ENCODE measurements around the gene WFS1. TPM values are rescaled to one million over a fixed set of nuclear protein-coding genes. Genes with fewer than 3 reads are reported as not detected.

WFS1 gene
- total and polyA plus RNA-seq, 5 donors from 2014 or later = 2.5 to 4.2 (median 3.8) TPM

- no peak for ATAC-seq (ENCODE audit: low read depth in 2 of 2)
- peaks cover 7% of the 10 kb centered on the region for H3K27me3 Mint-ChIP-seq
- H3K36me3 Mint-ChIP-seq = peaks cover 25% of the 10 kb centered on the region
- H3K27ac Mint-ChIP-seq = no peak overlapping the region
- no peak overlapping the region for H3K4me3 Mint-ChIP-seq
- Histone ChIP-seq H3K27ac (ENCODE audit: insufficient read depth, low read length, poor library complexity, severe bottlenecking) (no peak overlapping the region), H3K27me3 (ENCODE audit: control insufficient read depth, insufficient read depth, low read length) (no peaks in the 10 kb centered on the region), H3K36me3 (ENCODE audit: control insufficient read depth, insufficient read depth, low read length) (no peaks in the 10 kb centered on the region), H3K4me1 (ENCODE audit: control insufficient read depth, insufficient read depth, low read length, poor library complexity, severe bottlenecking) (no peaks in the 10 kb centered on the region), H3K9me3 (ENCODE audit: control insufficient read depth in 2 of 2, low read length in 2 of 2) (no peaks in the 10 kb centered on the region), H3K4me3 (ENCODE audit: low read depth, low read length) (no peak overlapping the region)
- peaks cover 0 to 1% (median 0%) of the 10 kb centered on the region in 7 donors for H3K9me3 Mint-ChIP-seq
- no peak for DNase-seq
- H3K4me1 Mint-ChIP-seq = no peaks in the 10 kb centered on the region
These were observed 32.2 kb downstream of the WFS1 start for GRCh38 chr4:6301732-6302442.

DNA sequence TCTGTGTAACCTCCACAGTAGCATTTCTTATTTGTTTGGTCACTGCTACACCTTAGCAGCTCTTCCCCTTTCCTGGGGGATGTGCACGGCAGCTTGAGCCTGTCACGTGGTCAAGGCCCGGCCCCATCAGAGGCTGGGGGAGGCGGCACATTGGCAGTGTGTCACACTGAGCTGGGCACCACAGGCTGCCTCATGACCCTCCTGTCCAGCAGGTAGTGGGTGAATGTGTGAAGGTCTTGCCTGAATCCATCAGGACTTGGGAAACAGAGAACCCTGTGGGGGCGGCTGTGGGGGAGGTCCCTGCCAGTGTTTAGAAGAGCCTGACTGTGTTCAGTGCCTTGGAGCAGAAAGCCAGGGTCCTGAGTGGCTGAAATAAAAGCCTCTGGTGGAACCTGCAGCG is 33.2 kb downstream of the WFS1 start:
- no peaks in the 10 kb centered on the region for H3K36me3 ChIP-seq (ENCODE audit: control insufficient read depth, insufficient read depth, low read length)
- Mint-ChIP-seq H3K4me3 (no peak overlapping the region), H3K27me3 (peaks cover 16% of the 10 kb centered on the region)

GRCh38 chr4:6303943-6304342 is 34.3 kb downstream of the WFS1 start:
- H3K4me1 ChIP-seq (ENCODE audit: control insufficient read depth, insufficient read depth, low read length, poor library complexity, severe bottlenecking) = no peaks in the 10 kb centered on the region
- ATAC-seq (ENCODE audit: low read depth in 2 of 2) = no peak

More for the DNA sequence above, 33.2 kb downstream of the WFS1 start:
- no peak for DNase-seq
- H3K27ac ChIP-seq (ENCODE audit: insufficient read depth, low read length, poor library complexity, severe bottlenecking) = no peak overlapping the region
- H3K4me1 ChIP-seq (ENCODE audit: control insufficient read depth, insufficient read depth, low read length, poor library complexity, severe bottlenecking) = no peaks in the 10 kb centered on the region
- ATAC-seq (ENCODE audit: low read depth in 2 of 2) = no peak
- no peak overlapping the region for H3K4me3 ChIP-seq (ENCODE audit: low read depth, low read length)
- Mint-ChIP-seq H3K4me1 (no peaks in the 10 kb centered on the region), H3K27ac (no peak overlapping the region), H3K9me3 (peaks cover 0 to 1% (median 0%) of the 10 kb centered on the region in 7 donors), H3K36me3 (peaks cover 20% of the 10 kb centered on the region)
- H3K9me3 ChIP-seq (ENCODE audit: control insufficient read depth in 2 of 2, low read length in 2 of 2) = no peaks in the 10 kb centered on the region
- peaks cover 3% of the 10 kb centered on the region for H3K27me3 ChIP-seq (ENCODE audit: control insufficient read depth, insufficient read depth, low read length)

GRCh38 chr4:6306299-6306698 is 36.6 kb downstream of the WFS1 start:
- H3K27me3 ChIP-seq (ENCODE audit: control insufficient read depth, insufficient read depth, low read length) = peaks cover 5% of the 10 kb centered on the region
- Mint-ChIP-seq H3K4me3 (no peak overlapping the region), H3K9me3 (peaks cover 0 to 3% (median 0%) of the 10 kb centered on the region in 7 donors), H3K27ac (no peak overlapping the region), H3K27me3 (peaks cover 45% of the 10 kb centered on the region), H3K4me1 (peaks cover 0 to 14% (median 6%) of the 10 kb centered on the region in 4 donors), H3K36me3 (peaks cover 11% of the 10 kb centered on the region)
- no peaks in the 10 kb centered on the region for H3K4me1 ChIP-seq (ENCODE audit: control insufficient read depth, insufficient read depth, low read length, poor library complexity, severe bottlenecking)
- no peak overlapping the region for H3K27ac ChIP-seq (ENCODE audit: insufficient read depth, low read length, poor library complexity, severe bottlenecking)
- H3K4me3 ChIP-seq (ENCODE audit: low read depth, low read length) = no peak overlapping the region
- no peaks in the 10 kb centered on the region for H3K36me3 ChIP-seq (ENCODE audit: control insufficient read depth, insufficient read depth, low read length)
- ATAC-seq (ENCODE audit: low read depth in 2 of 2) = no peak
- no peaks in the 10 kb centered on the region for H3K9me3 ChIP-seq (ENCODE audit: control insufficient read depth in 2 of 2, low read length in 2 of 2)
- DNase-seq = no peak

More at GRCh38 chr4:6303943-6304342, 34.3 kb downstream of the WFS1 start:
- DNase-seq = no peak
- Mint-ChIP-seq H3K9me3 (peaks cover 0 to 3% (median 0%) of the 10 kb centered on the region in 7 donors), H3K27me3 (peaks cover 25% of the 10 kb centered on the region), H3K4me1 (peaks cover 0 to 6% (median 2%) of the 10 kb centered on the region in 4 donors), H3K36me3 (peaks cover 20% of the 10 kb centered on the region), H3K4me3 (no peak overlapping the region), H3K27ac (no peak overlapping the region)
- Histone ChIP-seq H3K27ac (ENCODE audit: insufficient read depth, low read length, poor library complexity, severe bottlenecking) (no peak overlapping the region), H3K4me3 (ENCODE audit: low read depth, low read length) (no peak overlapping the region), H3K36me3 (ENCODE audit: control insufficient read depth, insufficient read depth, low read length) (no peaks in the 10 kb centered on the region), H3K9me3 (ENCODE audit: control insufficient read depth in 2 of 2, low read length in 2 of 2) (no peaks in the 10 kb centered on the region), H3K27me3 (ENCODE audit: control insufficient read depth, insufficient read depth, low read length) (peaks cover 5% of the 10 kb centered on the region)

GRCh38 chr4:6307230-6307629 is 37.6 kb downstream of the WFS1 start:
- Mint-ChIP-seq H3K27ac (no peak overlapping the region), H3K4me1 (peaks cover 0 to 14% (median 6%) of the 10 kb centered on the region in 4 donors), H3K27me3 (peaks cover 54% of the 10 kb centered on the region), H3K9me3 (peaks cover 0 to 3% (median 0%) of the 10 kb centered on the region in 7 donors), H3K36me3 (peaks cover 7% of the 10 kb centered on the region), H3K4me3 (no peak overlapping the region)
- no peaks in the 10 kb centered on the region for H3K9me3 ChIP-seq (ENCODE audit: control insufficient read depth in 2 of 2, low read length in 2 of 2)
- DNase-seq = no peak
- H3K4me1 ChIP-seq (ENCODE audit: control insufficient read depth, insufficient read depth, low read length, poor library complexity, severe bottlenecking) = no peaks in the 10 kb centered on the region
- no peaks in the 10 kb centered on the region for H3K36me3 ChIP-seq (ENCODE audit: control insufficient read depth, insufficient read depth, low read length)
- H3K4me3 ChIP-seq (ENCODE audit: low read depth, low read length) = no peak overlapping the region
- ATAC-seq (ENCODE audit: low read depth in 2 of 2) = no peak
- no peak overlapping the region for H3K27ac ChIP-seq (ENCODE audit: insufficient read depth, low read length, poor library complexity, severe bottlenecking)
- H3K27me3 ChIP-seq (ENCODE audit: control insufficient read depth, insufficient read depth, low read length) = peaks cover 5% of the 10 kb centered on the region

GRCh38 chr4:6307891-6308290 is 38.2 kb downstream of the WFS1 start:
- Histone ChIP-seq H3K9me3 (ENCODE audit: control insufficient read depth in 2 of 2, low read length in 2 of 2) (no peaks in the 10 kb centered on the region), H3K4me1 (ENCODE audit: control insufficient read depth, insufficient read depth, low read length, poor library complexity, severe bottlenecking) (no peaks in the 10 kb centered on the region), H3K36me3 (ENCODE audit: control insufficient read depth, insufficient read depth, low read length) (no peaks in the 10 kb centered on the region), H3K27ac (ENCODE audit: insufficient read depth, low read length, poor library complexity, severe bottlenecking) (no peak overlapping the region), H3K4me3 (ENCODE audit: low read depth, low read length) (no peak overlapping the region), H3K27me3 (ENCODE audit: control insufficient read depth, insufficient read depth, low read length) (peaks cover 5% of the 10 kb centered on the region)
- no peak for ATAC-seq (ENCODE audit: low read depth in 2 of 2)
- Mint-ChIP-seq H3K4me1 (peaks cover 0 to 14% (median 6%) of the 10 kb centered on the region in 4 donors), H3K4me3 (no peak overlapping the region), H3K27me3 (peaks cover 54% of the 10 kb centered on the region), H3K36me3 (peaks cover under 1% of the 10 kb centered on the region), H3K27ac (peak overlapping the region in 1 of 3 donors; percentile 12), H3K9me3 (peaks cover 0 to 3% (median 0%) of the 10 kb centered on the region in 7 donors)
- no peak for DNase-seq

- H3K36me3 Mint-ChIP-seq = no peaks in the 10 kb centered on the region
- peaks cover 63% of the 10 kb centered on the region for H3K27me3 Mint-ChIP-seq
- peak overlapping the region in 3 of 4 donors; percentile 59 to 73 (median 73) for H3K4me3 Mint-ChIP-seq
- Histone ChIP-seq H3K9me3 (ENCODE audit: control insufficient read depth in 2 of 2, low read length in 2 of 2) (no peaks in the 10 kb centered on the region), H3K27ac (ENCODE audit: insufficient read depth, low read length, poor library complexity, severe bottlenecking) (no peak overlapping the region), H3K4me3 (ENCODE audit: low read depth, low read length) (no peak overlapping the region), H3K4me1 (ENCODE audit: control insufficient read depth, insufficient read depth, low read length, poor library complexity, severe bottlenecking) (no peaks in the 10 kb centered on the region), H3K36me3 (ENCODE audit: control insufficient read depth, insufficient read depth, low read length) (no peaks in the 10 kb centered on the region), H3K27me3 (ENCODE audit: control insufficient read depth, insufficient read depth, low read length) (peaks cover 5% of the 10 kb centered on the region)
- H3K27ac Mint-ChIP-seq = no peak overlapping the region
- peaks cover 0 to 3% (median 0%) of the 10 kb centered on the region in 7 donors for H3K9me3 Mint-ChIP-seq
- peaks cover 0 to 14% (median 6%) of the 10 kb centered on the region in 4 donors for H3K4me1 Mint-ChIP-seq
- DNase-seq (peak in 1 of 3 donors; percentile 9), ATAC-seq (ENCODE audit: low read depth in 2 of 2) (no peak)
These were observed 39.4 kb downstream of the WFS1 start for GRCh38 chr4:6308899-6309643.

Measured in CD4-positive, CD25-positive, alpha-beta regulatory T cell (primary cell).